Measurements from ENCODE around the gene MICAL3. TPM values are rescaled to one million over a fixed set of nuclear protein-coding genes. Genes with fewer than 3 reads are reported as not detected.

The MICAL3 gene
- total RNA-seq, 4 donors from 2014 or later = 6.0 to 9.8 (median 8.1) TPM

DNA sequence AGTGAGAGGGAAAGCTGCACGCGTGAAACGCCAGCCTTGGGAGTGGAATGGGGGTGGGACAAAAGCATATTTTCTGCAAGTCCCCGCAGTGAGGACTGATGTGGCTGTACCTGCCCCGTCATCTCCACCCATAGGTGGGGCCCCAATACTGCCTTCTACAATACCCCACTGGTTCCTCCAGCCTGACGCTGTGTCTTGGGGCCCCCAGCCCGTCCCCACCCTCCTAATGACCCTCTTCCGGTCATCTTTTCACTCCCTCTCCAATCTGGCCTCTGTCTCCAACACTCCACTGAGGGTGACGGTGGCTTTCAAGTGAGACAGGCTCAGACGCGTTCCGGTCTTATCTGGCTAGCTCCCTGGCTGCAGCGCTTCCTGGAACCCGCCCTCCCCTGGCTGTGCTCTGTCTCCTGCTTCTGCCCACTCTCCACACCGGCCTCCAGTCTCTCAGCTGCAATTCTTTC is 104.2 kb downstream of the MICAL3 start:
- in situ Hi-C loops (cut with MboI; ENCODE audit: low sequenced_read_pairs in 4 of 4) (loop anchor here in 1 of 4 donors (25.0 kb wide), 1 partner anchor 142 kb away; no protein-coding TSS in a partner anchor), intact Hi-C loops (cut with DNase I; ENCODE audit: low total_unique reads) (no loop called here)
- Histone ChIP-seq H3K4me3 (no peak overlapping the region), H3K9me3 (no peaks in the 10 kb centered on the region), H3K4me1 (peaks cover 77 to 81% of the 10 kb centered on the region in 2 donors), H3K27me3 (no peaks in the 10 kb centered on the region), H3K36me3 (no peaks in the 10 kb centered on the region), H3K27ac (peak overlapping the region; percentile 45 to 73 (median 68))
- DNase-seq (no peak), ATAC-seq (no peak)
- TF ChIP-seq POLR2A (IDR thresholded peaks at IDR 0.05) = no peak
- TF ChIP-seq, protein P1, sequence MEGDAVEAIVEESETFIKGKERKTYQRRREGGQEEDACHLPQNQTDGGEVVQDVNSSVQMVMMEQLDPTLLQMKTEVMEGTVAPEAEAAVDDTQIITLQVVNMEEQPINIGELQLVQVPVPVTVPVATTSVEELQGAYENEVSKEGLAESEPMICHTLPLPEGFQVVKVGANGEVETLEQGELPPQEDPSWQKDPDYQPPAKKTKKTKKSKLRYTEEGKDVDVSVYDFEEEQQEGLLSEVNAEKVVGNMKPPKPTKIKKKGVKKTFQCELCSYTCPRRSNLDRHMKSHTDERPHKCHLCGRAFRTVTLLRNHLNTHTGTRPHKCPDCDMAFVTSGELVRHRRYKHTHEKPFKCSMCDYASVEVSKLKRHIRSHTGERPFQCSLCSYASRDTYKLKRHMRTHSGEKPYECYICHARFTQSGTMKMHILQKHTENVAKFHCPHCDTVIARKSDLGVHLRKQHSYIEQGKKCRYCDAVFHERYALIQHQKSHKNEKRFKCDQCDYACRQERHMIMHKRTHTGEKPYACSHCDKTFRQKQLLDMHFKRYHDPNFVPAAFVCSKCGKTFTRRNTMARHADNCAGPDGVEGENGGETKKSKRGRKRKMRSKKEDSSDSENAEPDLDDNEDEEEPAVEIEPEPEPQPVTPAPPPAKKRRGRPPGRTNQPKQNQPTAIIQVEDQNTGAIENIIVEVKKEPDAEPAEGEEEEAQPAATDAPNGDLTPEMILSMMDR (IDR thresholded peaks at IDR 0.05 in 4 of 5, conservative IDR thresholded peaks at IDR 0.05 in 1 of 5) = no peak

GRCh38 chr22:17919276-17920144 is 104.9 kb downstream of the MICAL3 start:
- no peak for DNase-seq
- Histone ChIP-seq H3K36me3 (no peaks in the 10 kb centered on the region), H3K4me3 (no peak overlapping the region), H3K4me1 (peaks cover 77 to 81% of the 10 kb centered on the region in 2 donors), H3K27me3 (no peaks in the 10 kb centered on the region), H3K27ac (peak overlapping the region; percentile 45 to 73 (median 68)), H3K9me3 (no peaks in the 10 kb centered on the region)
- in situ Hi-C loops (cut with MboI; ENCODE audit: low sequenced_read_pairs in 4 of 4) = loop anchor here in 1 of 4 donors (25.0 kb wide), 1 partner anchor 143 kb away; no protein-coding TSS in a partner anchor
- no peak for ATAC-seq
- intact Hi-C loops (cut with DNase I; ENCODE audit: low total_unique reads) = no loop called here
- TF ChIP-seq, protein P1 (IDR thresholded peaks at IDR 0.05 in 4 of 5, conservative IDR thresholded peaks at IDR 0.05 in 1 of 5) = no peak
- no peak for TF ChIP-seq POLR2A (IDR thresholded peaks at IDR 0.05)

DNA sequence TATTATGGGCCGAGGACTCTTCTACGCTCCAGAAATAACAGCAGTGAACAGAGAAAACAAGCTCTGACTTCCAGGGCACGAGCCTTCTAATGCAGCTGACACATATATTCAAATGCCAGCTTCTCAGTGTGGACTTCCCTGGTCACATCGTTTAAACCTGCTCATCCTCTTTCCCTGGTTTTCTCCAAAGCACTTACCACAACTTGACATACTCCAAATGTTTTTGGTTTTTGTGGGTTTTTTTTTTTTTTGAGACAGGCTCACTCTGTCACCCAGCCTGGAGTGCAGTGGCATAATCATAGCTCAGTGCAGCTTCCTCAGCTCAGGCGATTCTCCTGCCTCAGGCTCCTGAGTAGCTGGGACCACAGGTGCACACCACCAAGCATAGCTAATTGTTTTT is 105.5 kb downstream of the MICAL3 start:
- Histone ChIP-seq H3K9me3 (no peaks in the 10 kb centered on the region), H3K36me3 (no peaks in the 10 kb centered on the region), H3K27me3 (no peaks in the 10 kb centered on the region), H3K4me3 (no peak overlapping the region), H3K4me1 (peaks cover 77 to 81% of the 10 kb centered on the region in 2 donors), H3K27ac (peak overlapping the region; percentile 45 to 73 (median 68))
- in situ Hi-C loops (cut with MboI; ENCODE audit: low sequenced_read_pairs in 4 of 4) (loop anchor here in 1 of 4 donors (25.0 kb wide), 1 partner anchor 143 kb away; no protein-coding TSS in a partner anchor), intact Hi-C loops (cut with DNase I; ENCODE audit: low total_unique reads) (no loop called here)
- DNase-seq (no peak), ATAC-seq (peak in 1 of 2 donors; percentile 60)
- TF ChIP-seq, protein P1 (IDR thresholded peaks at IDR 0.05 in 4 of 5, conservative IDR thresholded peaks at IDR 0.05 in 1 of 5) = no peak
- no peak for TF ChIP-seq POLR2A (IDR thresholded peaks at IDR 0.05)

DNA sequence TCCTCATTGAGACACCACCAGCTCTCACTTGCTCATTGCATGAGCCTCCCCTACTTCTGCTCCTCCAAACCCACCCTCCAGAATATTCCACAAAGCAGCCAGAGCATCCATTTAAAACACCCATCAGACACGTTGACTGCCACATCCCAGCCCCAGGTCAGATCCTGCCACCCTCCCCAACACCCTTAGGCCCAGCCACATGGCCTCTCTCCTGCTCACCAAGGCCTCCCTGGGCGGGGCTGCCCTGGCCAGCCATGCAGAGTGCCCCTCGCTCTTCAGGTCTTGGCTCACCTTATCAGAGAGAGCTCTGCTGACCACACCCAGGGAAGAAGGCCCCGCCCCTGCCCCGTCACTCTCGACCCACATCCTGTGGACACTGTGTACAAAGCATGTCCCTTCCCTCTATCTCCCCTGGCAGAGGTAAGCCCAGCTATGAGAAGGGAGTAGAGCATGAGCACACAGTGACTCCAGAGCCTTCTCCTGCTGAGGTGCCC is 106.8 kb downstream of the MICAL3 start:
- Histone ChIP-seq H3K36me3 (no peaks in the 10 kb centered on the region), H3K9me3 (no peaks in the 10 kb centered on the region), H3K27me3 (no peaks in the 10 kb centered on the region), H3K4me3 (no peak overlapping the region), H3K4me1 (peaks cover 75 to 79% of the 10 kb centered on the region in 2 donors), H3K27ac (peak overlapping the region; percentile 45 to 73 (median 68))
- peak; percentile 35 to 67 for DNase-seq
- in situ Hi-C loops (cut with MboI; ENCODE audit: low sequenced_read_pairs in 4 of 4) (loop anchor here in 1 of 4 donors (25.0 kb wide), 1 partner anchor 145 kb away; no protein-coding TSS in a partner anchor), intact Hi-C loops (cut with DNase I; ENCODE audit: low total_unique reads) (no loop called here)
- no peak for ATAC-seq
- TF ChIP-seq, protein P1 (IDR thresholded peaks at IDR 0.05 in 4 of 5, conservative IDR thresholded peaks at IDR 0.05 in 1 of 5) = no peak
- no peak for TF ChIP-seq POLR2A (IDR thresholded peaks at IDR 0.05)
